Hematopoietic multipotent progenitor cell treated with erythropoietin and hydrocortisone succinate and interleukin-3 and kit ligand, for 4 days (in vitro differentiated cells): Measurements from ENCODE around the gene ZCWPW1.

Experiments used
- DNase-seq: peaks from one replicate; pipeline ENCODE4 v3.0.0-alpha.2; 2015

The ZCWPW1 gene, protein sequence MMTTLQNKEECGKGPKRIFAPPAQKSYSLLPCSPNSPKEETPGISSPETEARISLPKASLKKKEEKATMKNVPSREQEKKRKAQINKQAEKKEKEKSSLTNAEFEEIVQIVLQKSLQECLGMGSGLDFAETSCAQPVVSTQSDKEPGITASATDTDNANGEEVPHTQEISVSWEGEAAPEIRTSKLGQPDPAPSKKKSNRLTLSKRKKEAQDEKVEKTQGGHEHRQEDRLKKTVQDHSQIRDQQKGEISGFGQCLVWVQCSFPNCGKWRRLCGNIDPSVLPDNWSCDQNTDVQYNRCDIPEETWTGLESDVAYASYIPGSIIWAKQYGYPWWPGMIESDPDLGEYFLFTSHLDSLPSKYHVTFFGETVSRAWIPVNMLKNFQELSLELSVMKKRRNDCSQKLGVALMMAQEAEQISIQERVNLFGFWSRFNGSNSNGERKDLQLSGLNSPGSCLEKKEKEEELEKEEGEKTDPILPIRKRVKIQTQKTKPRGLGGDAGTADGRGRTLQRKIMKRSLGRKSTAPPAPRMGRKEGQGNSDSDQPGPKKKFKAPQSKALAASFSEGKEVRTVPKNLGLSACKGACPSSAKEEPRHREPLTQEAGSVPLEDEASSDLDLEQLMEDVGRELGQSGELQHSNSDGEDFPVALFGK

DNA sequence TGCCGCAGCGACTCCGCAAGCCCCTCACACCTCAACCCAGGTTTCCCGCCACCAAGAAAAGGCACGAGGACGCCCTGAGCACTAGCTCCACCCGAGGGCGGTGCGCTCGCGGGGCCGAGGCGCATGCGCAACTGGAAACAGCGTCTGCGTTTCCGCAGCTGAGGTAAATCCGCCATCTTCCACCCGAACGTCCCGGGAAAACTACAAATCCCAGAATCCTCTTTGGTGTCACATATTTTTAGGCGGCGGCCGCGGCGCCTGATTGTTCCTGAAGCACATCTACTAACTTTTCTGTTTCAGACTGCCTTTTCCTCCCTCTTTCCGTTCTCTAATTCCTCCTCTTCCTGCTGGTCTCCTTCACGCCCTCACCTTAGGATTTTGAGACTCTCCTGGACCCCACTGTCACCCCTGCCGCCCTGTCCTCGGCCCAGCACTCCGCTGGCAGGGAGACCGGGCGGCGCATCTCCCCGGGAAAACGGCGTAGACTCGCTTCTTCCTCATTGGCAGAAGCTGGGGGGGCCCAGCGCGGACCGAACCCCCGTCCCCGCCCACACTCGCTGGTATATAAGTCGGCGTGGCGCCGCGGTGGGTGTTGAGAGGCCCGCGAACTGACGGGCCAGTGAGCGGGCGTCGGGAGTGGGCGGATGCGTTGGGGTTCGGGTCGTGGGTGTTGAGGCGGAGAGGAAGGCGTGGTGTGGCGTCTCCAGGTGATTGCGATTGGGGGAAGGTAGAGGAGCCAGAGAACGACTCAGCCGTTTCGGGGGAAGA, at the start of gene ZCWPW1:
Gene ZCWPW1, minus strand, starts transcription at position 505 of the 768 bp plus-strand sequence. CDS start 8,054 bp downstream, outside the sequence.
- peak; percentile 99 for DNase-seq

GRCh38 chr7:100477871-100478267, 49.4 kb upstream of the ZCWPW1 start:
- DNase-seq, result no peak

DNA sequence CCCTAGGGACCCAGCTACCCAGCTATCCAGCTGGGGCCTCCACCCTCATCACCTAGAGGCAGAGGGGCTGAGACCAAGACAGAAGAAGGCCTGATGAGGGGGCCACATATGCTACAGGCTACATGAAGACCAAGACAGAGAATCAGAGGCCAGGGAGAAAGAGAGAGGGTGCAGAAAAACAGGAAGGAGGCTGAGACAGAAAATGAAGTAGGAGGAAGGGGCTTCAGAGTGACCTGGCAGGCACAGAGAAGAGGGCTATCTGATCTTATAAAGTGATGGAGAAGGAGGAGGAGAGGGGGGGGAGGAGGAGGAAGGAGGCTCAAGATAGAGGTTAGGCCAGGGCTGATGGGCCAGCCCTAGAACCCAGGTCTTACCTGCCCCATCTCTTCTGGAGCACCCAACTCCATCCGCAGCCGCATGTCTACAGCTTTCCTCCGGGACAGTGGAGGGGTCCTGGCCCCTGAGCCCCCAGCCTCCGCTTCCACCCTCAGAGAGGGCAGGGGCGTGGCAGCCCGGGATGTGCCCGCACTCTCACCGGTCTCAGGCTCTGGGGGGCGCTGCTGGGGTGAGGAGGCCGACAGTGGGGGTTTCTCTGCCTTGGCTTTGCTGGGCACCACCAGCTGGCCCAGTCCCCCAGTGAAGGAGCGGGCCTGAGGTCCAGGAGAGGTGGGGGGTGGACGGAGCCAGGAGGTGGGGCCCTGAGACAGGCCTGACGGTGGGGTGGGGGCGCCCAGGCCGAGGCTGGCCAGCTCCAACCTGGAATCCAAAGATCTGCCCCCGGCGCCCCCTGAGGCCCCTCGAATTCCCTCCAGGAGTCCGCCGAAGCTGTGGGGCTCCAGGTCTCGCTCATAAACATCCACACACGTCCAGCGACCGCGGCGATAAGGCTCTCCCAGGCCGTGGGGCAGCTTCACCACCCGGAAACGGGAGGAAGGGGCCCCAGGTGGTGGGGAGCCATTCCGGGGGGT, 48.7 kb upstream of the ZCWPW1 start:
- DNase-seq, result peak; percentile 79

GRCh38 chr7:100476101-100476780, 47.7 kb upstream of the ZCWPW1 start:
- DNase-seq, result peak; percentile 57

DNA sequence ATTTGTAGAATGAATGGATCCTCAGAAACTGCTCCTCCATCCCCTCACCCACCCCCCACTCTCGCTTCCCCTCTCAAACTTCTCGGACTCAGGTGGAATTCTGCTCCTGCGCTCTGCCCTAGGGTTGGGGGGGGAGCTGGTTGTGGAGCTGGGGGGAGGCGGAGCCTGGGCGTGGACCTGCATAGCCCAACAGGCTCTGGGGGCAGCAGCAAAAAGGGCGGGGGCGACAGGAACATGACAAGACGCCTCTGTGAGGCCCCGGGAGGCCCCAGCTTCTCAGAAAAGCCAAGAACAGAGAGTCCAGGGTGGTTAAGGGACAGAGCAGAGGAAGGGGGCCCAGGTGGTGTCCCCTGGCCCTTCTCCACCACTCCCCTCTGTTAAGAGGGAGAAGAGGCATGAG, 47.0 kb upstream of the ZCWPW1 start:
- DNase-seq, result peak; percentile 87

- peak; percentile 67 for DNase-seq
These were observed 44.5 kb upstream of the ZCWPW1 start for GRCh38 chr7:100472854-100473499.

- DNase-seq, result no peak
These were observed 43.8 kb upstream of the ZCWPW1 start for GRCh38 chr7:100472121-100472851.

- no peak for DNase-seq
These were observed 42.5 kb upstream of the ZCWPW1 start for GRCh38 chr7:100471021-100471420.

- peak; percentile 87 for DNase-seq
These were observed 40.9 kb upstream of the ZCWPW1 start for GRCh38 chr7:100469227-100470044.

DNA sequence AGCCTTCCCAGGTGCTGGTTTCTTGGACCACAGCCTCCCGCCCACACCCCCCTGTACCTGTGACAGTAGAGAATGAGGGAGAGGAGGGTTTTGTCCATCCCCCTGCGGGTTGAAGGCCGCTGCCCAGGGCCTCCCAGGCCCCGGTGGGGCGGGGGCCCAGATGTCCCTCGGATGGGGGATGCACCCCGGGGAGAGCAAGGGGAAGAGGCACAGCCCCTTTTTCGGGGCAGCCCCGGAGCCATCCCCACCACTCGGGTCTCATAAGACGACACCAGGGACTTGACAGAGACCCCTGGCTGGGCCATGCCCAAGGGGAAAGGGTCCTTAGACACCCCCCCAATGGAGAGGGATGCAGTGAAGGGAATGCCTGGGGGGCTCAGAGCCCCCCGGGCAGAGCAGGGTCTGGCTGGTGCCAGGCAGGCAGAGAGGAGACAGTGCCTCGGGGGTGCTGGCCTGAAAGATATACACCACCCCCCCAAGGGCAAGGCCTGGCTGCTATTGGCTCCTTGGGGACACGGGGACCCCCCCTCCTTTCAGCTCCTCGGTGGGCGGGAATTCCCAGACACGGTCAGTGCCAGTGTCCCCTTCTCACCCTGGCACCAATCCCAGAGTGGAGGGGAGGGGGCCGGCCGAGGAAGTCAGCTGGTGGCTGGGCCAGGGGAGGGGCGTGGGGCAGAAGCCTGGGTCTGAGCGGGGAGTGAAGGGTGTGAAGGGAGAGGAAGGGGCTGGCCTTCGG, 39.3 kb upstream of the ZCWPW1 start:
- no peak for DNase-seq

- DNase-seq, result no peak
These were observed 38.4 kb upstream of the ZCWPW1 start for GRCh38 chr7:100466653-100467605.

- DNase-seq, result peak; percentile 87
These were observed 37.3 kb upstream of the ZCWPW1 start for GRCh38 chr7:100465702-100466311.

- no peak for DNase-seq
These were observed 36.8 kb upstream of the ZCWPW1 start for GRCh38 chr7:100465299-100465698.

DNA sequence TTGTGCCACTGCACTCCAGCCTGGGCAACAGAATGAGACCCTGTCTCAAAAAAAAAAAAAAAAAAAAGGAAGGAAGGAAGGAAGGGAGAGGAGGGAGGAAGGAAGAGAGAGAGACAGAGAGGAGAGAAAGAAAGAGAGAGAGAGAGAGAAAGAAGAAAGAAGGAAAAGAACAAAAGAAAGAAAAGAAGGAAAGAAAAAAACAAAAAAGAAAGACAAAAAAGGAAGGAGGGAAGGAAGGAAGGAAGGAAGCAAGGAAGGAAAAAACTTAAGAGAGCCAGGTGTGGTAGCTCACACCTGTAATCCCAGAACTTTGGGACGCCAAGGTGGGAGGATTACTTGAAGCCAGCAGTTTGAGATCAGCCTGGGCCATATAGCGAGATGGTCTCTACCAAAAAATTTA, 36.3 kb upstream of the ZCWPW1 start:
- DNase-seq, result no peak

- DNase-seq, result no peak
These were observed 35.7 kb upstream of the ZCWPW1 start, which contains the start of gene SPACDR for GRCh38 chr7:100464210-100464660. SPACDR (minus strand) TSS chr7:100464260; CDS start chr7:100464025, 235 bp downstream.

- DNase-seq, result no peak
These were observed 28.5 kb upstream of the ZCWPW1 start for GRCh38 chr7:100457033-100457432.

GRCh38 chr7:100456562-100456961, 28.1 kb upstream of the ZCWPW1 start:
- no peak for DNase-seq
